Measurements from ENCODE around the gene PPP1R14D. TPM values are rescaled to one million over a fixed set of nuclear protein-coding genes. Genes with fewer than 3 reads are reported as not detected.
"Not testable (repeated sequence)": the region's sequence is repeated elsewhere in the genome, so short reads cannot be mapped to it uniquely, and the experiment has no call there.

PPP1R14D gene
- total RNA-seq, 6 experiments from 2014 or later = not detected

GRCh38 chr15:40863660-40864270 lies 35.3 kb upstream of the PPP1R14D start:
- Mint-ChIP-seq H3K9me3 (no peaks in the 10 kb centered on the region), H3K27me3 (ENCODE audit: insufficient read depth) (peaks cover 19% of the 10 kb centered on the region), H3K4me1 (ENCODE audit: low read depth) (peaks cover 10% of the 10 kb centered on the region), H3K27ac (no peak overlapping the region), H3K4me3 (no peak overlapping the region), H3K36me3 (ENCODE audit: low read depth) (no peaks in the 10 kb centered on the region)
- DNase-seq = no peak
- TF ChIP-seq, protein P1, sequence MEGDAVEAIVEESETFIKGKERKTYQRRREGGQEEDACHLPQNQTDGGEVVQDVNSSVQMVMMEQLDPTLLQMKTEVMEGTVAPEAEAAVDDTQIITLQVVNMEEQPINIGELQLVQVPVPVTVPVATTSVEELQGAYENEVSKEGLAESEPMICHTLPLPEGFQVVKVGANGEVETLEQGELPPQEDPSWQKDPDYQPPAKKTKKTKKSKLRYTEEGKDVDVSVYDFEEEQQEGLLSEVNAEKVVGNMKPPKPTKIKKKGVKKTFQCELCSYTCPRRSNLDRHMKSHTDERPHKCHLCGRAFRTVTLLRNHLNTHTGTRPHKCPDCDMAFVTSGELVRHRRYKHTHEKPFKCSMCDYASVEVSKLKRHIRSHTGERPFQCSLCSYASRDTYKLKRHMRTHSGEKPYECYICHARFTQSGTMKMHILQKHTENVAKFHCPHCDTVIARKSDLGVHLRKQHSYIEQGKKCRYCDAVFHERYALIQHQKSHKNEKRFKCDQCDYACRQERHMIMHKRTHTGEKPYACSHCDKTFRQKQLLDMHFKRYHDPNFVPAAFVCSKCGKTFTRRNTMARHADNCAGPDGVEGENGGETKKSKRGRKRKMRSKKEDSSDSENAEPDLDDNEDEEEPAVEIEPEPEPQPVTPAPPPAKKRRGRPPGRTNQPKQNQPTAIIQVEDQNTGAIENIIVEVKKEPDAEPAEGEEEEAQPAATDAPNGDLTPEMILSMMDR (IDR thresholded peaks at IDR 0.05) = no peak

- Mint-ChIP-seq H3K4me1 (ENCODE audit: low read depth) (peaks cover 22% of the 10 kb centered on the region), H3K27me3 (ENCODE audit: insufficient read depth) (peaks cover 24% of the 10 kb centered on the region)
- DNase-seq; H3K4me3 Mint-ChIP-seq; H3K9me3 Mint-ChIP-seq; H3K27ac Mint-ChIP-seq; H3K36me3 Mint-ChIP-seq (ENCODE audit: low read depth): not testable (repeated sequence)
Measured at GRCh38 chr15:40861147-40861546, 32.6 kb upstream of the PPP1R14D start.

DNA sequence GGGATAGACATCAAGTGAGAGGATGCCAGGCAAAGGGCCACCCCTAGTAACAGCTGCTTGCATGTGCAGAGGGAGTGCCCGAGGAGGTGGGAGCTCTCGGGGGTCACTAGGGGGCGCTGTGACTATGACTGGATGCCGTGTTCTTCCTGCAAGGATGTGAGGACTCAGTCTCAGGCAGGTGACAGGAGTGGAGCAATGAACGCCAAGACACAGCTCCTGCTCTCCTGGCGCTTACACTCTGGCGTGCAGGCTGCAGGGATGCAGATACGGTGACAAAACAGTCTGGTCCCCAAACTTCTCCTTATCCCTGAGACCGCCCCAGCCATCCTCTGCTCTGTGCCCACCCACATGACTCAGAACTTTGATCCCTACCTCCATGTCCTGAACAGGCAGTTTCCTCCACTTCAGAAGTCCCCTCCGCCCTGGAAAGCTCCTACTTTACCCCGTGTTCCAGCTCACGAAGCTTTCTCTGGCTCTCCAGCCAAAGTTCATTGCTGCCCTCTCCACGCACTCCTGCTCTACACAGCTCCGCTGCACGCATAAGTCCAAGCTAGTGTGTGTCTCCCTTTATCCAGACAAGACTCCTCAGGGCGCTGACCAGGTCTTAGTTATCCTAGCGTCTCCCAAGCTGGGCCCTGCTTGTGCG lies 30.8 kb upstream of the PPP1R14D start:
- Mint-ChIP-seq H3K4me3 (no peak overlapping the region), H3K36me3 (ENCODE audit: low read depth) (no peaks in the 10 kb centered on the region), H3K27me3 (ENCODE audit: insufficient read depth) (peaks cover 21% of the 10 kb centered on the region), H3K9me3 (no peaks in the 10 kb centered on the region), H3K4me1 (ENCODE audit: low read depth) (peaks cover 18% of the 10 kb centered on the region), H3K27ac (no peak overlapping the region)
- DNase-seq = peak; percentile 67
- TF ChIP-seq, protein P1 (IDR thresholded peaks at IDR 0.05) = peak; percentile 92

DNA sequence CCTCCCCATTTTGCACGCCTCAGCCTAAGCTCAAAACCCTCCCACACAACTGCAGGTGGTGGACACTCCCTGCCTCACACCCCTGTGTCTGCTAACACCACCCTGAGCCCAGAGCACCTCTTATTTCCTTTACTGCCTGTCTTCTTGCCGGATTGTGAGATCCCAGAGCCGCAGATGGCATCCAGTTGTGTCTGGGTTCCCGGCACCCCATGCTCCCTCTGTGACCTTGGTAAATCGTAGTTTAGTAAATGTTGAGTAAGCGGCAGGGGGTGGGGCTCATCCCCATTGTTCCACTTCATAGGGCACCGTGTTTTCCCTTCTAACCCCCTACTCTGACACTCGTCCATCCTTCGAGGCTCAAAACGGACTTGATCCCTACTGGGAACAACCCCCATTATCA lies 30.2 kb upstream of the PPP1R14D start:
- Mint-ChIP-seq H3K4me1 (ENCODE audit: low read depth) (peaks cover 18% of the 10 kb centered on the region), H3K36me3 (ENCODE audit: low read depth) (no peaks in the 10 kb centered on the region), H3K4me3 (no peak overlapping the region), H3K27me3 (ENCODE audit: insufficient read depth) (peaks cover 25% of the 10 kb centered on the region), H3K9me3 (no peaks in the 10 kb centered on the region), H3K27ac (no peak overlapping the region)
- TF ChIP-seq, protein P1 (IDR thresholded peaks at IDR 0.05) = no peak
- no peak for DNase-seq

DNA sequence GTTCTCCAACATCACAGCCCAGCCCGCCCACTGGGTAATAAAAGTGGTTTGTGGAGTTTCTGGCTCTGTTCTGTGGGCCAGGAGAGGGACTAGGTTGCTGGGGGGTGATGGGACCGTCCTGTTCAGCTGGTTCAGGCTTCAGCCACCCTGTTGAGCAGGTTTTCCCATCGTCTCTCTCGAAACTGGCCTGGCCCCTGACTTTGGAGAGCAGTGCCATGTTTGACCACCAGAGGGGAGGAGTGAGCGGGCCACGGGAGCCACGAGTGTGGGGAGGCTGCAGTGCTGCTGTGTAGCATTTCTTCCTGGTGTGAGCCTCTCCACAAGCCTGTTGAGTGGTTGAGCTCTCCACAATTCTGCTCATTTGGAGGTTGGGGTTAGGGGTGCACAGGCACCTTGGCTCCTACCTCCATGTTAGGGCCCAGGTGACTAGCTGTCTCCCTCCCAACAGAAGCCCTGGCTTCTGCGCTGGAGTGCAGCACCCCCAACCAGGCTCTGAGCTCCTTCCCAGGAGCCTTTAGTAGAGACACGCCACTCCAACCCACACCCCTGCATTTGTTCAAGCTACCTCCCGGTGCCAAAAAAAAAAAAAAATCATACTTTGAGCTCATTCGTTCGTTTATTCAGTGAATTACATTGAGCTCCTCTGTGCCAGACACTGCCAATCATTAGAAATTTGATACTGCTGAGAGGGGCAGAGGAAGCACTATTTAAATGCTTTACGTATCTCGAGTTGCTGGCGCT lies 29.3 kb upstream of the PPP1R14D start:
- H3K4me3 Mint-ChIP-seq = peak overlapping the region; percentile 37; the same call in 1 of the 2 replicates
- DNase-seq = peak; percentile 50
- no peak overlapping the region for H3K27ac Mint-ChIP-seq
- no peaks in the 10 kb centered on the region for H3K36me3 Mint-ChIP-seq (ENCODE audit: low read depth)
- H3K4me1 Mint-ChIP-seq (ENCODE audit: low read depth) = peaks cover 18% of the 10 kb centered on the region
- TF ChIP-seq, protein P1 (IDR thresholded peaks at IDR 0.05) = peak; percentile 95
- peaks cover 22% of the 10 kb centered on the region for H3K27me3 Mint-ChIP-seq (ENCODE audit: insufficient read depth)
- H3K9me3 Mint-ChIP-seq = no peaks in the 10 kb centered on the region

- TF ChIP-seq, protein P1 (IDR thresholded peaks at IDR 0.05) = no peak
- Mint-ChIP-seq H3K9me3 (no peaks in the 10 kb centered on the region), H3K36me3 (ENCODE audit: low read depth) (no peaks in the 10 kb centered on the region), H3K4me3 (no peak overlapping the region), H3K4me1 (ENCODE audit: low read depth) (peaks cover 18% of the 10 kb centered on the region), H3K27ac (no peak overlapping the region), H3K27me3 (ENCODE audit: insufficient read depth) (peaks cover 24% of the 10 kb centered on the region)
- DNase-seq = no peak
Measured at GRCh38 chr15:40856746-40857145, 28.2 kb upstream of the PPP1R14D start.

Measured in HFFc6 (cell line).